Activated B cell treated with CpG ODN at 0.5 μM for 24 hours (primary cell): ENCODE results near the gene HM13. TPM values are rescaled to one million over a fixed set of nuclear protein-coding genes. Genes with fewer than 3 reads are reported as not detected.
"Not testable (repeated sequence)": the region's sequence is repeated elsewhere in the genome, so short reads cannot be mapped to it uniquely, and the experiment has no call there.

Experiments used
- ATAC-seq: fragments of 200-7000 bp; cut with Tn5 transposase; one replicate; pipeline ENCODE4 v1.10.0; 2021; ENCODE audit warnings: low read depth, mild to moderate bottlenecking, moderate library complexity
- CTCF ChIA-PET: fragments of 350-600 bp; sonication (Branson Sonifier 250); formaldehyde crosslinking; loops from one replicate; lab custom pipeline; 2021; ENCODE audit warnings: antibody characterized with exemption; lab: Charles Lee
- POLR2A ChIA-PET: fragments of 350-600 bp; sonication (Branson Sonifier 250); formaldehyde crosslinking; loops from one replicate; lab custom pipeline; 2021; ENCODE audit warnings: antibody characterized with exemption; lab: Charles Lee
- DNase-seq: peaks from one replicate; pipeline ENCODE4 v3.0.0; 2022
- H3K27ac Mint-ChIP-seq: one replicate; pipeline ENCODE4 v1.8.0; 2020; ENCODE audit warnings: mixed read lengths
- H3K27me3 Mint-ChIP-seq: one replicate; pipeline ENCODE4 v1.8.0; 2021; ENCODE audit warnings: mixed read lengths
- H3K36me3 Mint-ChIP-seq: one replicate; pipeline ENCODE4 v1.8.0; 2021; ENCODE audit warnings: low read depth, mixed read lengths
- H3K4me1 Mint-ChIP-seq: one replicate; pipeline ENCODE4 v1.8.0; 2021; ENCODE audit warnings: mixed read lengths
- H3K4me3 Mint-ChIP-seq: one replicate; pipeline ENCODE4 v1.8.0; 2020; ENCODE audit warnings: mild to moderate bottlenecking, mixed read lengths
- H3K9me3 Mint-ChIP-seq: one replicate; pipeline ENCODE4 v1.8.0; 2020; ENCODE audit warnings: mixed read lengths
- CTCF ChIP-seq: fragments of 200-600 bp; IDR thresholded peaks from one replicate; pipeline ENCODE4 v1.8.0; 2022; ENCODE audit warnings: antibody characterized with exemption, mild to moderate bottlenecking
- intact Hi-C: fragments of 100-400 bp; cut with micrococcal nuclease; formaldehyde crosslinking; loops from one replicate; pipeline ENCODE4 v1.15.1; 2024
- total RNA-seq: library from RNA; stranded (reverse); gene quantifications from 2 replicates; pipeline ENCODE4 v1.2.3, GENCODE V29; 2022

Gene HM13
- total RNA-seq, 1 donor from 2014 or later, result 90.9 TPM

DNA sequence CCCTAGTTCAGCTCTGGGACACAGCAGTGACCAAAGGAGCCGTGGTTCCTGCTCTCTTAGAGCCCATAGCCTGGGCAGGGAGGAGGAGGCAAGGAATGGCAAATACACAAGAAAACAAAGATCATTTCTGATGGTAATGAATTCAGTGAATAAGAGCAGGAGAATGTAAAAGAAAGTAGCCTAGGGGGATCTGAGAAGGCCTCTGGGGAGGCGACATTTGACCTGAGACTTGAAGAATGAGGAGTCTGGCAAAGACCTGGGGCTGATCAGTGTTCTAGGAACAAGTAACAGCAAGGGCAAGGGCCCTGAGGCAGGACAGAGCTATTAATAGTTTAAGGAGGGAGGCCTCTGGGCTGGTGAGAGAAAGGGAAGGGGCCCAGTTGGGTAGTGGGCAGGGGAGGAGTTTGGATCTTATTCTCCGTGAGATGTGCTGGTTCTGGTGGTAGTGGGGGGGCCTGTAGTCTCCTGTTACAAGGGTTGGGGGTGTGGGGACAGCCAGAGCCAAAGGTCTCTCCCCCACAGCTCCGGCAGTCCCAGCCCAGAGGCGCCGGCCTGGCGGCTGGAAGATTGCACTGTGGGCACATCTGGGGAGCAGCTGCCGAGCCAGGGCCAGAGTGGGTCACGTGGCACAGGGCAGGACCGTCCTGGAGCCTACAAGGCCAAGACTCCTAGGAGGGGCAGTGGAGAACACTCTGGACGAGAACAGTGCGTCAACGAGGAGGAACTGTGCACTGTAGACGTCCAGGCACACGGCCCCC is 81.6 kb downstream of the HM13 start:
- peaks cover 2% of the 10 kb centered on the region for H3K27me3 Mint-ChIP-seq
- ChIA-PET CTCF (no interaction called here), POLR2A (no interaction called here)
- ATAC-seq, result no peak
- no peak overlapping the region for H3K4me3 Mint-ChIP-seq
- no peak for TF ChIP-seq CTCF
- no peaks in the 10 kb centered on the region for H3K36me3 Mint-ChIP-seq
- intact Hi-C loops, result no loop called here
- H3K27ac Mint-ChIP-seq, result no peak overlapping the region
- no peaks in the 10 kb centered on the region for H3K9me3 Mint-ChIP-seq
- H3K4me1 Mint-ChIP-seq, result no peaks in the 10 kb centered on the region
- DNase-seq, result no peak

DNA sequence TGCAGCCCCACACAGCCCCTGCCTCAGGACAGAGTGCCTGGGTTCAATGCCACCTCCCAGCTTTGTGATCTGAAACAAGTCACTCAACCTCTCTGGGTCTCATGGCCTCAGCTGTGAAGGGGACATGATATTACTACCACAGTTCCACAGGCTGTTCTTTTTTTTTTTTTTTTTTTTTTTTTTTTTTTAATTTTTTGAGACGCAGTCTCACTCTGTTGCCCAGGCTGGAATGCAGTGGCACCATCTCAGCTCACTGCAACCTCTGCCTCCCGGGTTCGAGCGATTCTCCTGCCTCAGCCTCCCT is 82.1 kb downstream of the HM13 start:
- H3K4me1 Mint-ChIP-seq, H3K4me3 Mint-ChIP-seq, H3K9me3 Mint-ChIP-seq, H3K27me3 Mint-ChIP-seq, ATAC-seq, DNase-seq, CTCF ChIA-PET, POLR2A ChIA-PET, H3K27ac Mint-ChIP-seq, intact Hi-C loops, H3K36me3 Mint-ChIP-seq: not testable (repeated sequence)

- no peak for DNase-seq
- Mint-ChIP-seq H3K36me3 (no peaks in the 10 kb centered on the region), H3K4me3 (no peak overlapping the region), H3K27ac (no peak overlapping the region), H3K9me3 (no peaks in the 10 kb centered on the region), H3K4me1 (no peaks in the 10 kb centered on the region), H3K27me3 (peaks cover 2% of the 10 kb centered on the region)
- ChIA-PET POLR2A (no interaction called here), CTCF (interaction anchor here (0.5 kb wide), 1 partner anchor 17 kb away, joined by 4 read pairs; no protein-coding TSS in a partner anchor)
- intact Hi-C loops, result no loop called here
- ATAC-seq, result no peak
- TF ChIP-seq CTCF, result no peak
Measured at GRCh38 chr20:31596831-31597480, 82.7 kb downstream of the HM13 start.

GRCh38 chr20:31597481-31597855 is 83.2 kb downstream of the HM13 start:
- Mint-ChIP-seq H3K4me3 (no peak overlapping the region), H3K27ac (no peak overlapping the region)
- POLR2A ChIA-PET, result interaction anchor here (0.7 kb wide), 1 partner anchor 126 kb away, joined by 6 read pairs; no protein-coding TSS in a partner anchor

GRCh38 chr20:31602431-31602778 is 88.2 kb downstream of the HM13 start:
- Mint-ChIP-seq H3K9me3 (no peaks in the 10 kb centered on the region), H3K36me3 (peaks cover 3% of the 10 kb centered on the region), H3K27me3 (peaks cover 29% of the 10 kb centered on the region), H3K4me3 (peak overlapping the region; percentile 68), H3K27ac (no peak overlapping the region), H3K4me1 (peaks cover 30% of the 10 kb centered on the region)
- ChIA-PET POLR2A (interaction anchor here (0.6 to 1.2 kb wide), 3 partner anchors 36 to 266 kb away, joined by 3 to 4 read pairs (median 4); no protein-coding TSS in a partner anchor), CTCF (interaction anchor here (0.6 to 3.4 kb wide), 3 partner anchors 10 to 33 kb away, joined by 3 to 36 read pairs (median 5); no protein-coding TSS in a partner anchor)
- DNase-seq (no peak), ATAC-seq (no peak)
- no peak for TF ChIP-seq CTCF
- intact Hi-C loops, result no loop called here

More at GRCh38 chr20:31597481-31597855, 83.2 kb downstream of the HM13 start:
- CTCF ChIA-PET, result interaction anchor here (0.5 to 1.3 kb wide), 2 partner anchors 18 to 35 kb away, joined by 4 read pairs; no protein-coding TSS in a partner anchor
- no peak for TF ChIP-seq CTCF
- no peak for DNase-seq
- Mint-ChIP-seq H3K4me1 (peaks cover under 1% of the 10 kb centered on the region), H3K27me3 (peaks cover 4% of the 10 kb centered on the region), H3K36me3 (no peaks in the 10 kb centered on the region), H3K9me3 (no peaks in the 10 kb centered on the region)
- intact Hi-C loops, result no loop called here
- ATAC-seq, result no peak
